Lower leg skin (tissue), 3 donors: ENCODE measurements around the gene ATF6.

Source experiments
- CTCF ChIP-seq, 3 donors: fragments of 450-650 bp; IDR thresholded peaks; one replicate each; pipeline ENCODE4 v1.5.1; 2016; ENCODE audit warnings: antibody characterized with exemption in 3 of 3, mild to moderate bottlenecking in 3 of 3, moderate library complexity in 2 of 3
- POLR2A ChIP-seq, 2 donors: fragments of 450-650 bp; IDR thresholded peaks; one replicate each; pipeline ENCODE4 v1.6.1; 2016 to 2017; ENCODE audit warnings: antibody characterized with exemption in 2 of 2, mild to moderate bottlenecking in 1 of 2, moderate library complexity in 1 of 2

DNA sequence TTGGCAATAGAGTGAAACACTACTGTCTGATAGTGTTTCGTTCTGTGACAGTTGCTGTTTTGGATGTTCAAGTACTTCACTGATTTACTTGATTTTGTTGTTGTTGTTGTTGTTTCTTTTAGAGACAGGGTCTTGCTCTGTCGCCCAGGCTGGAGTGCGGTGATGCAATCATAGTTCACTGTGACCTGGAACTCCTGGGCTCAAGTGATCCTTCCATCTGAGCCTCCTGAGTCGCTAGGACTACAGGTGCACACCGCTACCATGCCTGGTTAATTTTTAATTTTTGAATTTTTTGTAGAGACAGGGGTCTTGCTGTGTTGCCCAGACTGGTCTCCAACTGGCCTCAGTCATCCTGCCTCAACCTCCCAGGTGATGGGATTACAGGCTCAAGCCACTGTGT, 2.3 kb downstream of the ATF6 start:
- TF ChIP-seq CTCF (IDR thresholded peaks at IDR 0.05) (no peak), POLR2A (IDR thresholded peaks at IDR 0.05) (no peak)
